ENCODE measurements around the gene TRRAP. TPM values are rescaled to one million over a fixed set of nuclear protein-coding genes. Genes with fewer than 3 reads are reported as not detected.

TRRAP gene
- total and polyA plus RNA-seq, 2 experiments from 2014 or later = 14.9 to 58.7 TPM

GRCh38 chr7:98866351-98866750 is 12.0 kb upstream of the TRRAP start (continued):
- TF ChIP-seq ZNF462 (CRISPR knock-in tag; IDR thresholded peaks at IDR 0.05) = no peak
- no peak for TF ChIP-seq ZNF114 (CRISPR knock-in tag; IDR thresholded peaks at IDR 0.05)
- TF ChIP-seq EZH2phosphoT487 (IDR thresholded peaks at IDR 0.05; ENCODE audit: unreplicated experiment) = no peak

- Histone ChIP-seq H3K9me2 (ENCODE audit: insufficient read depth) (no peaks in the 10 kb centered on the region), H3F3A (replicated peaks; ENCODE audit: low read depth) (no peaks in the 10 kb centered on the region), H3K4me3 (no peak overlapping the region), H4K20me1 (replicated peaks; ENCODE audit: insufficient read depth) (no peaks in the 10 kb centered on the region), H3K36me3 (ENCODE audit: insufficient read depth) (no peaks in the 10 kb centered on the region), H3K79me2 (replicated peaks; ENCODE audit: insufficient read depth) (no peaks in the 10 kb centered on the region), H3K4me1 (ENCODE audit: insufficient read depth) (peaks cover 10% of the 10 kb centered on the region; the same call in 1 of the 2 replicates), H3K27ac (ENCODE audit: low read depth) (peak overlapping the region; percentile 45; the same call in 1 of the 2 replicates), H3K4me2 (no peak overlapping the region), H3K27me3 (ENCODE audit: insufficient read depth) (peaks cover 30% of the 10 kb centered on the region), H2AFZ (no peak overlapping the region)
- Mint-ChIP-seq H3K4me1 (peaks cover 6% of the 10 kb centered on the region; the same call in 2 of the 3 replicates), H3K9me3 (no peaks in the 10 kb centered on the region), H3K4me3 (no peak overlapping the region), H3K36me3 (ENCODE audit: low read depth) (no peaks in the 10 kb centered on the region; the same call in 2 of the 3 replicates), H3K27me3 (ENCODE audit: insufficient read depth, low read depth, poor library complexity) (peaks cover 21% of the 10 kb centered on the region), H3K27ac (no peak overlapping the region)
- ATAC-seq (no peak), DNase-seq (ENCODE audit: low spot score) (no peak)
- TF ChIP-seq REST (IDR thresholded peaks at IDR 0.05; ENCODE audit: unreplicated experiment) = no peak
- TF ChIP-seq, protein P1, sequence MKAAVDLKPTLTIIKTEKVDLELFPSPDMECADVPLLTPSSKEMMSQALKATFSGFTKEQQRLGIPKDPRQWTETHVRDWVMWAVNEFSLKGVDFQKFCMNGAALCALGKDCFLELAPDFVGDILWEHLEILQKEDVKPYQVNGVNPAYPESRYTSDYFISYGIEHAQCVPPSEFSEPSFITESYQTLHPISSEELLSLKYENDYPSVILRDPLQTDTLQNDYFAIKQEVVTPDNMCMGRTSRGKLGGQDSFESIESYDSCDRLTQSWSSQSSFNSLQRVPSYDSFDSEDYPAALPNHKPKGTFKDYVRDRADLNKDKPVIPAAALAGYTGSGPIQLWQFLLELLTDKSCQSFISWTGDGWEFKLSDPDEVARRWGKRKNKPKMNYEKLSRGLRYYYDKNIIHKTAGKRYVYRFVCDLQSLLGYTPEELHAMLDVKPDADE (IDR thresholded peaks at IDR 0.05) = no peak
- no peak for TF ChIP-seq ZNF331 (CRISPR knock-in tag; IDR thresholded peaks at IDR 0.05; ENCODE audit: low read depth)
These were observed 11.6 kb upstream of the TRRAP start for GRCh38 chr7:98866765-98867164.

Data from GM23338 (cell line).